ENCODE results near the gene QTRT2. TPM values are rescaled to one million over a fixed set of nuclear protein-coding genes. Genes with fewer than 3 reads are reported as not detected.

QTRT2 gene
- total RNA-seq, 1 experiment from 2014 or later: 51.6 TPM

DNA sequence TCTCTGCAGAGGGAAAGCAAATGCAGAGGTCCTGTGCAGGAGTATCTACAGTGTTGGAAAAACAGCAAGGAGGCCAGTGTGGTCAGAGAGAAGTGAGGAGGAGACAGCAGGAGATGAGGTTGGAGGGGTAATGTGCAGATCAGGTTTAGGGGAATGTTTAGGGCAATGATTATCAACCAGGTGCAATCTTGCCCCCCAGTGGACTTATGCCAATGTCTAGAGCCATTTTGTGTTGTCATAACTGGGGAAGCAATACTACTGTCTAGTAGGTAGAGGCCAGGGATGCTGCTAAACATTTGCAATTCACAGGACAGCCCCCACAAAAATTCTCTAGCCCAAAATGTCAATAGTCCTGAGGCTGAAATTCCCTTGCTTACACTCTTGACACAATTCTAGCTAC is 13.3 kb upstream of the QTRT2 start:
- H3K36me3 ChIP-seq (ENCODE audit: control insufficient read depth, insufficient read depth, low read length): no peaks in the 10 kb centered on the region
- H3K27me3 ChIP-seq (ENCODE audit: control insufficient read depth, insufficient read depth, low read length): no peaks in the 10 kb centered on the region
- ATAC-seq (no peak), DNase-seq (ENCODE audit: low read depth, low spot score) (no peak)
- CTCF ChIA-PET: no interaction called here
- H3K4me1 ChIP-seq (ENCODE audit: control insufficient read depth, insufficient read depth, low read length): no peaks in the 10 kb centered on the region
- H3K4me3 ChIP-seq (ENCODE audit: low read depth in 2 of 2, low read length in 2 of 2): no peak overlapping the region
- no TSS peak for BruUV-seq (replicated peaks)
- intact Hi-C loops (cut with micrococcal nuclease; ENCODE audit: unreplicated experiment): no loop called here
- H3K9me3 ChIP-seq (ENCODE audit: control insufficient read depth, insufficient read depth, low read depth, low read length): no peaks in the 10 kb centered on the region
- in situ Hi-C loops (cut with HindIII; ENCODE audit: low pct_unique_long_range_greater_than_20kb, low sequenced_read_pairs): no loop called here
- TF ChIP-seq POLR2AphosphoS5 (IDR thresholded peaks at IDR 0.05; ENCODE audit: low read depth, low read length) (no peak), SIN3A (IDR thresholded peaks at IDR 0.05; ENCODE audit: borderline replicate concordance, insufficient read depth, low read depth, low read length) (no peak), TCF7L2 (IDR thresholded peaks at IDR 0.05; ENCODE audit: low read depth, low read length) (no peak)
- TF ChIP-seq, protein P1, sequence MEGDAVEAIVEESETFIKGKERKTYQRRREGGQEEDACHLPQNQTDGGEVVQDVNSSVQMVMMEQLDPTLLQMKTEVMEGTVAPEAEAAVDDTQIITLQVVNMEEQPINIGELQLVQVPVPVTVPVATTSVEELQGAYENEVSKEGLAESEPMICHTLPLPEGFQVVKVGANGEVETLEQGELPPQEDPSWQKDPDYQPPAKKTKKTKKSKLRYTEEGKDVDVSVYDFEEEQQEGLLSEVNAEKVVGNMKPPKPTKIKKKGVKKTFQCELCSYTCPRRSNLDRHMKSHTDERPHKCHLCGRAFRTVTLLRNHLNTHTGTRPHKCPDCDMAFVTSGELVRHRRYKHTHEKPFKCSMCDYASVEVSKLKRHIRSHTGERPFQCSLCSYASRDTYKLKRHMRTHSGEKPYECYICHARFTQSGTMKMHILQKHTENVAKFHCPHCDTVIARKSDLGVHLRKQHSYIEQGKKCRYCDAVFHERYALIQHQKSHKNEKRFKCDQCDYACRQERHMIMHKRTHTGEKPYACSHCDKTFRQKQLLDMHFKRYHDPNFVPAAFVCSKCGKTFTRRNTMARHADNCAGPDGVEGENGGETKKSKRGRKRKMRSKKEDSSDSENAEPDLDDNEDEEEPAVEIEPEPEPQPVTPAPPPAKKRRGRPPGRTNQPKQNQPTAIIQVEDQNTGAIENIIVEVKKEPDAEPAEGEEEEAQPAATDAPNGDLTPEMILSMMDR (IDR thresholded peaks at IDR 0.05): no peak
- TF ChIP-seq, protein P2, sequence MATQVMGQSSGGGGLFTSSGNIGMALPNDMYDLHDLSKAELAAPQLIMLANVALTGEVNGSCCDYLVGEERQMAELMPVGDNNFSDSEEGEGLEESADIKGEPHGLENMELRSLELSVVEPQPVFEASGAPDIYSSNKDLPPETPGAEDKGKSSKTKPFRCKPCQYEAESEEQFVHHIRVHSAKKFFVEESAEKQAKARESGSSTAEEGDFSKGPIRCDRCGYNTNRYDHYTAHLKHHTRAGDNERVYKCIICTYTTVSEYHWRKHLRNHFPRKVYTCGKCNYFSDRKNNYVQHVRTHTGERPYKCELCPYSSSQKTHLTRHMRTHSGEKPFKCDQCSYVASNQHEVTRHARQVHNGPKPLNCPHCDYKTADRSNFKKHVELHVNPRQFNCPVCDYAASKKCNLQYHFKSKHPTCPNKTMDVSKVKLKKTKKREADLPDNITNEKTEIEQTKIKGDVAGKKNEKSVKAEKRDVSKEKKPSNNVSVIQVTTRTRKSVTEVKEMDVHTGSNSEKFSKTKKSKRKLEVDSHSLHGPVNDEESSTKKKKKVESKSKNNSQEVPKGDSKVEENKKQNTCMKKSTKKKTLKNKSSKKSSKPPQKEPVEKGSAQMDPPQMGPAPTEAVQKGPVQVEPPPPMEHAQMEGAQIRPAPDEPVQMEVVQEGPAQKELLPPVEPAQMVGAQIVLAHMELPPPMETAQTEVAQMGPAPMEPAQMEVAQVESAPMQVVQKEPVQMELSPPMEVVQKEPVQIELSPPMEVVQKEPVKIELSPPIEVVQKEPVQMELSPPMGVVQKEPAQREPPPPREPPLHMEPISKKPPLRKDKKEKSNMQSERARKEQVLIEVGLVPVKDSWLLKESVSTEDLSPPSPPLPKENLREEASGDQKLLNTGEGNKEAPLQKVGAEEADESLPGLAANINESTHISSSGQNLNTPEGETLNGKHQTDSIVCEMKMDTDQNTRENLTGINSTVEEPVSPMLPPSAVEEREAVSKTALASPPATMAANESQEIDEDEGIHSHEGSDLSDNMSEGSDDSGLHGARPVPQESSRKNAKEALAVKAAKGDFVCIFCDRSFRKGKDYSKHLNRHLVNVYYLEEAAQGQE (IDR thresholded peaks at IDR 0.05; ENCODE audit: insufficient read depth in 1 of 2, low read depth in 2 of 2, low read length in 1 of 2): no peak
- POLR2A ChIA-PET: no interaction called here
- no peak overlapping the region for H3K27ac ChIP-seq (ENCODE audit: low read length)

DNA sequence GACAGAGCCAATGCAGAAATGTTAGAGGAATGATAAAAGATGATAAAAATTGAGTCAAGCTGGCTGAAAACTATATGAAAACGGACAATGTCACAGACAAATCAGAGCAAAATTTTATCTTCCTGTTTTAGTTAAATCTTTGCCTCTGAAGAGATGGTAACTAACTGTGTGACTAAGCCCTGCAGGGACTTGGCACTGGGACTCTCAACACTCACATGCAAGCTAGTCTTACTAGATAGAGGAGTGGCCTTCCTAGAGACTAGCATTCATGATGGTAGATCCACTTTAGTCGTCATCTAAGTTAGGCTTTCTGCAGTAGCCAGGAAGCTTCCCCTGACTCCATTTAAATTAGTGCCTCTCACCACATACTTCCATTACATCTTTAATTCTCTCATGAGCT is 4.3 kb upstream of the QTRT2 start:
- Histone ChIP-seq H3K9me3 (ENCODE audit: control insufficient read depth, insufficient read depth, low read depth, low read length) (no peaks in the 10 kb centered on the region), H3K27me3 (ENCODE audit: control insufficient read depth, insufficient read depth, low read length) (no peaks in the 10 kb centered on the region), H3K36me3 (ENCODE audit: control insufficient read depth, insufficient read depth, low read length) (no peaks in the 10 kb centered on the region; the same call in 1 of the 2 replicates), H3K27ac (ENCODE audit: low read length) (no peak overlapping the region), H3K4me1 (ENCODE audit: control insufficient read depth, insufficient read depth, low read length) (peaks cover 7% of the 10 kb centered on the region), H3K4me3 (ENCODE audit: low read depth in 2 of 2, low read length in 2 of 2) (no peak overlapping the region)
- ChIA-PET POLR2A (no interaction called here), CTCF (no interaction called here)
- in situ Hi-C loops (cut with HindIII; ENCODE audit: low pct_unique_long_range_greater_than_20kb, low sequenced_read_pairs): no loop called here
- no TSS peak for BruUV-seq (replicated peaks)
- TF ChIP-seq SIN3A (IDR thresholded peaks at IDR 0.05; ENCODE audit: borderline replicate concordance, insufficient read depth, low read depth, low read length): no peak
- TF ChIP-seq POLR2AphosphoS5 (IDR thresholded peaks at IDR 0.05; ENCODE audit: low read depth, low read length): no peak
- TF ChIP-seq, protein P1 (IDR thresholded peaks at IDR 0.05): no peak
- TF ChIP-seq, protein P2 (IDR thresholded peaks at IDR 0.05; ENCODE audit: insufficient read depth in 1 of 2, low read depth in 2 of 2, low read length in 1 of 2): no peak
- TF ChIP-seq TCF7L2 (IDR thresholded peaks at IDR 0.05; ENCODE audit: low read depth, low read length): no peak
- DNase-seq (ENCODE audit: low read depth, low spot score) (no peak), ATAC-seq (no peak)
- intact Hi-C loops (cut with micrococcal nuclease; ENCODE audit: unreplicated experiment): loop anchor here (10.0 kb wide), 1 partner anchor 207 kb away; no protein-coding TSS in a partner anchor

Data from Panc1 (cell line).